GM21367 (cell line): ENCODE measurements around the gene GPR84.

Source experiments
- ATAC-seq: cut with Tn5 transposase; IDR thresholded peaks from one replicate; pipeline ENCODE4 v1.9.1; 2021; ENCODE audit not compliant: unreplicated experiment

The GPR84 gene

DNA sequence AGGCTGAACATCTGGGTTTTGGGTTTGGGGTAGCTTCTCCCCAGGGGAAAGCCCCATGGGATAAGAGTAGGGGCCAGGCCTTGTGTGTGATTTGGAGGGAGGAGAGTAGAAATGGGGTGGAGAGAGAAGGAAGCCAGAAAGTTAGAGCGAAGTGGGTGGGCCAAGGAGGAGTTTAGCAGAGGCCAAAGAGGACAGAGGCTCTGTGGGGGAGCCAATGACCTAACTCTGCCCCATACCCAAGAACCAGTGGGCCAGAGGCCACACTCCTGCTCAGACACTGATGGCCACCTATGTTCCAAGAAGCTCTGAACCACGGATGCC, 10.9 kb upstream of the GPR84 start:
- ATAC-seq = no peak

DNA sequence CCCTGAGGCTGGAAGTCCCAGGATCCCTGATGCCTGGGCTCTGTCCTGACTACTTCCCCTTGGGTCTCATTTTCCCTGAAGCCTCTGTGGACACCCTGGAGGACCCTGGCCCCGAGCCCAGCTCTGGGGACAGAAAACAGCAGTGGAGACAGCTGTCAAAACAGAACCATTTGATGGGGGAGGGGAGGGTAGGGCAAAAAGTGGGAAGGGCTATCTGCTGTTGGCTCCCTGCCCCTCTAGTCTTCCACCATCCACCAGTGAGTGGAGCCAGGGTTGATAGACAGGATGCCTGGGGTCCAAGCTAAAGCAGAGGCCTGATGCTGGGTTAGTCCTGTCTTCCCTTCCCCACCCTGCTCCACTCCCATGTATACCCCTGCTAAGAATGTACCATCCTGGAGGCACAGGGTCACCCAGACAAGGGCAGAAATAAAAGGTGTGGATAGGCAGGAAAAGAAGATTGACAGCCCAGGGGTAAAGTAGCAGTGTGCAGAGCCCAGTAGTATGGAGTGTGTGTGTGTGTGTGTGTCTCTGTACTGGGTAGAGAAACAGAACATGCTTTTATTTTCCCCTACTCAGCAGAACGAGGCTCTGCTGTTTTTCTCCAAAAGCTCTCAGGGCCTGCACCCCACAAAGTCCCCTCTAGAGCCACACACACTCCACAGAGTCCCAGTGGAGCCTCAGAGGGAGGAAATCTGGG, 10.4 kb upstream of the GPR84 start:
- ATAC-seq = no peak

DNA sequence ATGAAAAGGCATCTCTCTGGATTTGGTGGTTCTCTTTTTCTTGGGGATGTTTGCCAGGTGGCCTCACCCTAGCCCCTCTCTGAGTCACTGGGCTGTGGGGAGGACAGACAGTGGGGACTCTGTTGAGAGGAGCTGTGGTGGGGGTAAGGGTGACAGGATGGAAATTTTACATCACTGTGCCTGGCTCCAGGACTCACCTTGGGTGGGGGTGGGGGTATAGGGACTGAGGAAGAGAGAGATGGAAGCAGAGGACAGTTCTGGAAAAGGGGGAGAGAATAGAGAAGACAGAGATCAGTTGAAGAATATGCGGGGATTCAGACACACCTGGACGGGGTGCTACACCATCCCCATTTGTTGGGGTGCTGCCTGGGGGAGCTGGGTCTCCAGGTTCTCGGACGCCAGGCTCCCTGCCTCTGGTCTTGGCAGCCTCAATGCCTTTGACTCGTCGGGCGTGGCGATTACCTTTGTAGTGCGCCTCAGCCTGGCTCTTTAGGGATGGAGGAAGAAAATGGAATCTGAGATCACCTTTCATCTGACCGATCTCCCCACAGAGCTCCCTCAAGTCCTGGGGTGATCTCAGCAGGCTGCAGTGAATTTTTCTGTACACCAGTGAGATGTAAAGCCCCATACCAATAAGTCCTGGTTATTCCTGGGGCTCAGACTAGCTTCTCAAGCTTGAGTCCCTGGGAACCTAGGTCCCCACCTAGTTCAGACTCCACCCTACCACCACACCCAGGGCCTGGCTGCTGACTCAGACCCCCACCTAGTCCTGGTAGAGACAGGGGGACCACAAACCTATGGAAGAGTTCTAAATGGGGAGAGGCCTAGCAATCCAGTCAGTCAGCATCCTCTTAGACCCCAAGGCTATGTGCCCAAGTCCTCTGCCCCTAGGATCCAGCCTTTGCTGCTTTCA, 9.6 kb upstream of the GPR84 start:
- no peak for ATAC-seq

DNA sequence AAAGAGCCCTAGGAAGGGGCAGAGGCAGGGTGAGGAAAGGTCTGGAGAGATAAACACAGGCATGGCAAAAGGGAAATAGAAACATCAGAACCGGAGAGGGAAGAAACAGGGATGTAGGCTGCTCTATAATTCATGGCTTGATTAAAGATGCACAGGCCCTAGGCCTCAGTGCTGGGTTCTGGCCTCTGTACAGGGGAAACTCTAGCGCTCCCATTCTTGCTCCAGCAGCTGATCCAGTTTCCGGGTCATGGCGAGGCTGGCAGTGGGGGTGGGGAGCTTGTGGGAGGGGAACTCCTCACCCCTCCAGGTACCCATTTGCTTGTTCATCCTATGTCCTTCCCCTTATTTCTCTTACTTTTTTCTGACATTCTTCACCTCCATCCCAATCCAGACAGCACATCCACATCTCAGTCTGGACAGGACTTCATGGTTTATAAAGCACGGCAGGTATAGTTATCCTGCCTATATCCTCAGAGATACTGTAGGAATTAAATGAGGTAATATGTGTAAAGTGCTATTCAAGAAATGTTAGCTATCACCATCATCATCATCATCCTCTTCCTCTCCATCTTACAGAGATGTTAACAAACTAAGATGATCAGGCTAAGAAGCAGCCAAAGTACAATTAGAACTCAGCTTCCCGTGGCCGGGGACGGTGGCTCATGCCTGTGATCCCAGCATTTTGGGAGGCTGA, 8.0 kb upstream of the GPR84 start:
- ATAC-seq = no peak

DNA sequence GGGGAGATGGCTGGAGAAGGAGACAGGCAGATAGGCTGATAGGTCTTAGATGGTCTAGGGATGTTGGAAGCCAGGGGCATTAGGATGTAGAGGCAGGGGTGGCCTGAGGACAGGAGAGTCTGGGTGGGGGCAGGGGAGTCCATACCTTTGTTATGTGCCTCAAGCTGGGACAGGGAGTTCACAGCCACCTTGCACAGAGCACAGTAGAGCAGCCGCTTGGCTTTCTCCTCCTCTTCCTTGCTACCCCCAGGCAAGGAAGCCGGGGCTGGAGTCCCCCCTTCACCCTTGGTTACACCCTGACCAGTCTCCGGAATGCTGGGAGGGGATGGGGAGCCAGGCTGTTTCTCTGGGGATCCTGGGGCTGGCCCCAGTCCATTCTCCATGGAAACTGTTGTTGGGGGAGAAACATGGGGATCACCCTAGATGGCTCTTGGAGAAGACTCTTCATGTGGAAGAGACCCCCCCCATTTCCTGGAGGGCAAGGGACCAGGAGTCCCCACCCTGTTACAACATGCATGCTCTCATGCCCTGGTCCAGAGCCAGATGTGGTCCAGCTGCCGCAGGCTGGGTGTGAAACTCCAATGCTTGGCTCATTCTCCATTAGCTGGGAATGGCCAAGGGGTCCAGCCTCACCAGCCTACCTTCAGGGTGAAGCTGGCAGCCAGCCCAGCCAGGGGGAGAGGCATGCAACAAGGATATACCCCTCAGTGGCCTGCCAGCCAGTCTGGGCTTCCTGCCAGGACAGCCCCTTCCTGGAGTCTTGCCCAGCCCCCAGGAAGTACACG, 7.2 kb upstream of the GPR84 start:
- ATAC-seq = no peak

DNA sequence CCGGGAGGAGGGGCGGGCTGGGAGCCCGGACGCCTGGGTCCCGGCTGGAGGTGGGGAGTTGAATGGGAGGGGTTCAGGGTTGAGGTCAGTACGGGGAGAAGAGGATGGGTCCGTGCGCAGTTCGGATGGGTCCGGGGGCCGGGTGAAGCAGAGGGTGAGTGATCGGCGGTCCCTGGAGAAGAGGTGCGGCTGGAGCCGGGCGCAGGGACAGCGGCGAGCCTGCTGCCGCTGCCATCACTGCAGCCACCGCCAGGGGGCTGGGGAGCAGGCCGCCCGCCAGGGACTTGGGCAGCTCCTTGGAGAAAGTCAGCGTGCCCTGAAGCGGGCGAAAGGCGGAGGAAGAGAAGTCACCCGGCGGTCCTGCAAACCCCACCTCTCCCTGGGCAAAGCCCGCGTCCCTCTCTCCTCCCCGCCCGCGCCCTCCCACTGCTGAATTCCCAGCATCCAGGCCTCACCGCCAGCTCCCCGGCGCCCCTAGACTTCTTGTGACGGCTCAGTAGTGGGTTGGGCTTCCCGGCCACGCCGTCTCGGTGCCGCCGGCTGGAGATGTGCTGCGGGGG, 6.0 kb upstream of the GPR84 start:
- no peak for ATAC-seq

DNA sequence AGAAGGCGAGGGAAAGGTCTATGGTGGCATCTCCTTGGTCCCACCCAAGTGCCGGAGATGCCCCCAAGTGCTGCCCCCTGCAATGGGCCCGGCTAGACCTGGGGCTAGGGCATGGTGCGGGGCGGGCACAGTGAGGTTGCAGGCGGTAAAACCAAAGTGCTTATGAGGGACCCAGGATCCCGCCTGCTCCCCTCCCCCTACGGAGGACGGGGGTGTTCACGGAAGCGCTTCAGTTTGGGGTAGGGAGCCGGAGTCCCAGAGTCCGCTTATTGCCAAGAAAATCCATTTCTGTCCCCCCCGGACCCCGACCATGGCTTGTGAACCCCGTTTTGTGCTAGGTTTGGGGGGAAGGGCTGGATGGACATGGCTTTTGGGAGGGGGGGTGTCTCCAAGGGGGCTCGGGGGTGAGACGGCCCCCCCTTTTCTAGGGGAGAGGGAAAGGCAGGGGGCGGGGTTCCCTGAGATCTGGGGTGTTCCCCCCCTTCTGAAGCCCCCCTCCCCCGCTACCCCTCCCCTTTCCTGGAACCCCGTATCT, 5.4 kb upstream of the GPR84 start:
- ATAC-seq = no peak

DNA sequence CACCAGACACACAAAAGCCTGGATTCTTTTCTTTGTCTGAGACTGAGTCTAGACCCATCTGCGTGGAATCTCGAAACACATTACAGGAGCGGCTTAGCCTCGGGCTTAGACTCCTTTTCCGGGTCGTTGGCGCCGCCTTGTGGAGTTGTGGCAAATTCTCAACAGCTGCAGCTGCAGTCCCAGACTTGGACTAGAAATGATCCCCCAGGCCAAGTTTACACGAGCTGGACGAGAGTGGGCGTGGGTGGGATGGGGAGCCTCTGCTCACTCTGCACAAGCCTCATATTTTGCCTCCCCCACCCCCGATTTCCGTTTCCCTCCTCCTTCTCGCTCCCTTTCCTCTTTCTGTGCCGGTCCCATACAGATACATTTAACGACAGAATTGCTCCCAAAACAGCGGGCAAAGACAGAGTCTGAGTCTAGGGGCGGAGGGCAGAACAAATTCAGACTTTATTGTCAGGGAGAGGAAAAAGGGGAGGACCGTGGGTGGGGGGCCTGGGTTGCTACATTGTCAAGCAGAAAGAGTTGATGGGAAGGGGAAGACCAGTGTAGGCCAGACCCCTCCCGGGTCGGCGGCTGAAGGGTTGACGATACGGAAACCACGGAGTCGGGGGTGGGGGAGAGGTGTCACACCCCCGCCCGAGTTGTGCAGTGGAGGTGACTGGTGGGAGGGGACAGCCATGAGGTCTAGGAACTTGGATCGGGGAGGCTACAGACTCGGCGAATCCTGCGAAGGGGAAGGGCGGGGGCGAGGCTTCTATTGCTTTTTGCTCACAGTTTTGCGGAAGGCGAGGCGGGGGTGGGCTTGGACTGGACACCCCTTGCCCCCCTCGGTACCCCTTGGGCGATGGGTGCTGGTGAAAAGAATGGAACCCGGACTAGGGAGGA, 4.7 kb upstream of the GPR84 start:
- peak; percentile 66 for ATAC-seq

DNA sequence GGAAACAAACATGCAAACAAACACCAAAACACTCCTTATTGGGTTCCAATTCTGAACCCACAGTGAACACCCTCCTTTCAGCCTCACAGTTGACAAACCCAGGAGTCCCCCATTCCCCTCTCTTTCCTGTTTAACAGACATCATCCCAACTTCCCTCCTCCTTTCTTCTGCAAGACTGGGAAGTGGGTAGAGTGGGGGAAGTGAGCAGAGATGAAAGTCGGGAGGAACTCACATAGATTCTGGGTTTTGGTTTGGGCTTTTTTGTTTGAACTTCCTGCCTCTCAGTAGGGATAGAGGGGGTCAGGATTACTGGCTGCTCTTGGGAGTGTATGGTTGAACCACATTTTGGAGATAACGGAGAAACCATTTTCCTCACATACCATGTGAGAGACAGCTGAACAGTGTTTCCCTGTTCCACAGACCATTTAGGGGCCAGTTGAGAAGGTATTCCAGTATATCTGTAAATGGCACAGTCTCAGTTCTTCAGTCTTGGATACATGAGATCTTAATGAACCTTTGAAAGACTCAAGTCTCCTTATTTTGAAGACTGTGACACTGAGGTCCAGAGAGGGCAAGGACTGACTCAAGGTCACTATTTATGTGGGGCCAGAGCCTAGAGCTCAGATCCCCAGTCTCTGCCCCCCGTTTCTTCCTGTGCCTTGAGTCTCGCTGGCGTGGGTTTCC, 3.9 kb upstream of the GPR84 start:
- no peak for ATAC-seq

DNA sequence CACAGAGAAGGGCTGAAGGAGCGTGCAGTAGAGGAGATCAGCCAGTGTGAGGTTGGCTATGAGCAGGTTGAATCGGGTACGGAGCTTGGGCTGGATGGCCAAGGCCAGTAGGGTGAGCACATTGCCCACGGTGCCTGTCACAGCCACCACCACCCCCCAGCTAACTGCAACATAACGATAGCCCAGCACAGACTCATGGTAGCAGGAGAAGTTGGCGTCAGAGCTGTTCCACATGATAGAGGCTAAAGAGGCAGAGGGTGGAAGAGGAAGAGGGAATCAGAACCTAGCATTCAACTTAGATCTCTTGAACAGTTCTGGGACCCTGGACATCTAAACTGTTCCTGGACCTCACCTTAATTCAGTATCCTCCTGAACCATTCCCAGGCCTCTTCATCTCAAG, 668 bp downstream of the GPR84 start:
- ATAC-seq = no peak

DNA sequence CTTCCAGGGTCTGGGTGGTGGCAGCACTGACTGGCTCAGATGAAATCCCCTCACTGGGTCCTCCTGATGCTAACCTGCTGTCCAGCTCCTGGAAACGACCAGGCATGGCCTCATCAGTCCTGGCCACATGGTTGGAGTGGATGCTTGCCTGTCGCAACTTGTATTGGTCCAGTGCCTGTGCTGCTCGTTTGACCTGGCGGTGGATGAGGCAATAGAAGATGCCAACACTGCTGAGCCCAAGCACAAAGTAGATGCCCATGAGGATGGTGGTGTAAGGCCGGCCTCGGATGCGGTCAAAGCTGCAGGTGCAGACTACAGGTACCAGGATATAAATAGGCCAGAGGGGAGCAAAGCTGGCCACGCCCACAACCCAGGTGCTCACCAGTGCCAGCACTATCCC, 1.2 kb downstream of the GPR84 start:
- no peak for ATAC-seq

DNA sequence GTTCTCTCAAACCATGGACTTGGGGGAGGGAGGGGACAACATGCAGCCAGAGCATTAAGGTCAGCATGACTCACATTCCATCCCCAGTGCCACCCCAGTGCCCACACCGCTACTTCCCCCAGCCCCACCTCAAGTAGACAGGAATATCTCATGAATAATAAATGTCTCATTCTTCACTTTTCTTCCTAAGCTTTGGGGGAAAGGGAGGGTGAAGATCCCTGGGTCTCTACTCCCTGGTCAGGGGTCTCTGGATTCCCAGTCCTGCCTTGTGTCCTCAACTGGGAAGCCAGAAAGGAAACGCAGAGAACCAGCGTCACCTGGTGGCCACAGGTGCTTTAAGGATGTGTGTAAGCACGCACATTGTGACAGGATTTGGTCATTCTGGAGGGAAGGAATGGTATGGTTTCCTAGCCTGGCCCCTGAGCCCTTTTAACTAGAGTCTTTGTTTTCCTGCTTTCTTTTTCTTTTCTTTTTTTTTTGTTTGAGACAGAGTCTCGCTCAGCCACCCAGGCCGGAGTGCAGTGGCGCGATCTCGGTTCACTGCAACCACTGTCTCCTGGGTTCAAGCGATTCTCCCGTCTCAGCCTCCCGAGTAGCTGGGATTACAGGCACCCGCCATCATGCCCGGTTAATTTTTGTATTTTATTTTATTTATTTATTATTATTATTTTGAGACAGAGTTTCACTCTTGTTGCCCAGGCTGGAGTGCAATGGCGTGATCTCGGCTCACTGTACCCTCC, 3.4 kb downstream of the GPR84 start:
- ATAC-seq = no peak

DNA sequence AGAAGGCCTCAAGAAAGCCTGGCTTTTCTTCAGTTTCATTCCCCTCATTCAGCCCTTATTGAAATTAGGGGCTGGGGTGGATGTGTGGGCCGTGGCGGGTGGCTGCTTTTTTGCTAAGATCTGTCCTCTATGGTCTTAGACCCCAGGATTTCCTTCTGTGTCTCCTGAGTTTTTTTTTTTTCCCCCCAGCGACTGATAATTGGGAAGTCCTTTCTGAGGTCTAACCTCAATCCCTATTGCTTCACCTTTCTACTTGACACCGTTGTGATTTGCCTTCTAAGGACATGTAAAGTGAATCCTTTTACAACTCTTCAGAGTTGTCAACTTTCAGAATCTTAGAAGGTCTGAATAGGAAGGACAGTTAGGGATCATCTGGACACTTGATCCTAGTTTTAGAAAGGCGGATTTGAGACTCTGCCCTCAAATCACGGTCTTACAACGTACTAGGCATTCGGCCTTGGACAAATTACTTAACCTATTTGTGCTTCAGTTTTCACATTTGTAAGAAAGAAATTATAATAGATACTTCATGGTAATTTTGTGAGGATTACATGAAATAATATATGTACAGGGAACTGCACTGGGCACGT, 4.4 kb downstream of the GPR84 start:
- ATAC-seq = no peak

DNA sequence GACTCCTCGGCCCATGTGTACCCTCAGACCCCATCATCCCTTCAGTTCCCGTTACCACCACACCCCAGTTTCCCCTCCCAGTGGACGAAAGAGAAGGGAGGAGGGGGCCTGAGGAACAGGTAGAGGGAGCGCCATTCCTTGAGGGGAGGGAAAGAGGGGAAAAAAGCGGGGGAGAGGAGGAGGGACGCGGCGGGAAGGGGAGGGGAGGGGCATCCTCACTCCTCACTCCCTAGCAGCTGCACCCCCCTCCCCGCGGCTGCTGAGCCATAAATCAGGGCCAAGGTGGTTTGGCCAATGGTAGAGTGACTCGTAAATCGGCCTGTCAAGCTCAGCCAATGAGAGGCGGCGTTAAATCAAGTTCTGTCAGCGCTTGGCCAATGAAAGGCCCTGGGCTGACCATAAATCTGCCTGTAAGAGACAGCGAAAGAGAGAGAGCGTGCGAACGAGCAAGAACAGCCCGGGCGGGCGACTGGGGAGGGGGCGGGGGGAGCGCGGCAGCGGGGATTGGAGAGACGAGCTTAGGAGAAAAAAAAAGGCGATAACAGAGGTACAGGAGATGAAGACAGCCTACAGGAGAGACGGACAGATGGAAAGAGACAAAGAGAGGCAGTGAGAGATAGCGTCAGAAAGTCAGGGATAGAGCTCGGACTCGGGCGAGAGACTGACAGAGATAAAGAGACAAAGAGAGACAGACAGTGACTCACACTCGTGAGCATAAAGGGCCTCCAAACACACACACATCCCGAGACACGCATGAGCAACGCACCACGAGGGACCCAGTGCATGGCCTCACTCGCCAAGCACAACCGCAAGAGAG, 5.1 kb downstream of the GPR84 start:
- ATAC-seq = peak; percentile 94

DNA sequence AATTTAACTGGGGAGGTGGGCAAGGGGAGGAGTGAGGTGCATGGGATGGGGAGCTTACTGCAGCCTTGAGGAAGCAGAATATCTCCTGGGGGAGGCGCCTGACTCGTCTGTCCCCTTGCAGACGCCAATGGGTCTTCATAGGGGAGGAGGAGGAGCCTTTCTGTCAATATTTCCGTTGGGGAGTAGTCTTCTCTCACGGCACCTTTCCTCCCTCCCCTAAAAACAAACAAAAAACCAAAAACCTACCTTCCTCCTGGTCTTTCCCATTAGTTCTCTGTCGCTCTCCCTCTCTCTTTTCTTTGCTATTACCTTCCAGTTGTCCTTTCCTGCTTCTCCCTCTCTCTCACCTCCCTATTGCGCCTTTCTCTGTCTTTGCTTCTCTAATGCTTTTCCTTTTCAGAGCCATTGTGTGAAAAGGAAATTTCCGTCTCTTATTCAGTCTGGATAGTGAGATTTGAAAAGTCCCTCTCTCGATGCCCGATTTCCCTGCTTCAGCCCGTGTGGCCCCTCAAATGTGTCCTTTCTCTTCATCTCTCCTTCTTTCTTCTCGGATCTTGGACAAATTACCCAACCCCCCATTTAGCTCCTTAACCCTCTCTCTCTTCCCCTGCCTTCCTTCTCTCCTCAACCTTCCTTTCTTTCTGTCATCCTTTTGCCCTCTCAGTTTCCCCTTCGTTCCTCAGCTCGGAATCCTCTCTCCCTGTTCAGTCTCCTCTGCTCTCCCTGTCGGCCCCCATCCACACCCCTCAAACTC, 5.9 kb downstream of the GPR84 start:
- ATAC-seq = no peak

DNA sequence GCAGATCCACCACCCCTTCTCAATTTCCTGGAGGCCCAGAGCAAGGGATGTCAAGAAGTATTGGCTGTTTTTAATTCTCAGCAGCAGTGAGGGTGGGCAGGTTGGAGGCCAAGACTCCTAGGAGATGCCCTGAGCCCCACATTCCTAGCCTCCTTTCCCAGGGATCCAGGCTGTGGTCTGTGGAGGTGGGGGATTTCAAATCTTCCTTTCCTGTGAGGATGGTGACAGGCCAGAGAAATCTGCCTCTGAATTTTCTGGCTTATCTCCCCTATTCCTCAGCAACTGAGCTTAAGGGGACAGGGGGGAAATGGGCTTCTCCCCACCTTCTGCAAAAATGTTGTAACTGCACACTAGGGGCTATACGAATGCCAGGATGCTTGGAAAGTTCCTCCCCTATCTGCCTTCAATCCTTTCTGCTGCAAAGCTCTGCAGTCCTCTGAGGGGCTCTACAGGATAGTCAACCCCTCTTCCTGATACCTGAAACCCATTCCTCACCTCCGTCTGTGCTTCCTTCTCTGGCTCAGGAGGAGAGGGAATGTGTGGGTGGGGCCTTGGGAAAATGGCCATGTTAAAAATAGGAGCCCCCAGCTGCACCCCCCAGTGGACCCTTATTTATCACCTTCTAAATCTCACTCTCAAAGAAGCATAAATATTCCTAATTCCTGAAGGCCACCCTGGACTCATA, 6.6 kb downstream of the GPR84 start:
- no peak for ATAC-seq
